Measurements from ENCODE around the gene FXYD5.

Gene FXYD5

GRCh38 chr19:35216833-35217648, 62.5 kb downstream of the FXYD5 start:
- DNase-seq, result peak; percentile 30

GRCh38 chr19:35217649-35217990, 63.1 kb downstream of the FXYD5 start:
- no peak for DNase-seq

- no peak for DNase-seq
These were observed 64.5 kb downstream of the FXYD5 start for GRCh38 chr19:35219008-35219407.

All from effector CD4-positive, alpha-beta T cell (primary cell).